Coronary artery (tissue), 2 donors: ENCODE results near the gene MSI2.

Experiments
- DNase-seq: peaks from one replicate; pipeline ENCODE4 v3.0.0-alpha.2; 2017; ENCODE audit warnings: low spot score
- H3K27ac ChIP-seq, 2 donors: fragments of 200-600 bp; sonication (generic); one replicate each; pipeline ENCODE4 v1.5.1; 2016 to 2019
- H3K4me3 ChIP-seq: fragments of 200-600 bp; sonication (generic); 2 replicates; pipeline ENCODE4 v1.5.1; 2016; ENCODE audit warnings: mild to moderate bottlenecking, moderate library complexity
- TF ChIP-seq, protein P1 (sequence below): fragments of 200-600 bp; sonication (generic); IDR thresholded peaks from one replicate; pipeline ENCODE4 v1.5.1; 2019; ENCODE audit warnings: antibody characterized with exemption

The MSI2 gene

DNA sequence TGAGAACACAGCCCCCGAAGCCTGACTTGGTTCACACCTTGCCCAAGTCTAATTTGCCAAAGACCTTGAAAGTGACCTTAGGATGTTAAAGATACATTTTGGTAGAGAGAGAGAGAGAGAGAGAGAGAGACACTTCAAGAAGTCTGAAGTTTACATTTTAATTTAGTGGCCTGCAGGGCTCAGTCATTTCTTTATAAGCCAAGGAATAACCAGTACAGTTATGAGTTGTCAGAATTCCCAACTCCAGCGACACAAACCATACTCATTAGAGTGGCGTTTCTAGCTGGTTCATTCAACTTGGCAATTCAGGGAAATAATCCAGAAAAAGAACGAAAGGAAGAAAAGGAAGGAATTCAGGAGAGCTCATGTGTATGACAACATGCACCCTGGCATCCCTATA is 284.7 kb downstream of the MSI2 start:
- no peak for DNase-seq
- no peak overlapping the region for H3K27ac ChIP-seq
- no peak overlapping the region for H3K4me3 ChIP-seq
- TF ChIP-seq, protein P1, sequence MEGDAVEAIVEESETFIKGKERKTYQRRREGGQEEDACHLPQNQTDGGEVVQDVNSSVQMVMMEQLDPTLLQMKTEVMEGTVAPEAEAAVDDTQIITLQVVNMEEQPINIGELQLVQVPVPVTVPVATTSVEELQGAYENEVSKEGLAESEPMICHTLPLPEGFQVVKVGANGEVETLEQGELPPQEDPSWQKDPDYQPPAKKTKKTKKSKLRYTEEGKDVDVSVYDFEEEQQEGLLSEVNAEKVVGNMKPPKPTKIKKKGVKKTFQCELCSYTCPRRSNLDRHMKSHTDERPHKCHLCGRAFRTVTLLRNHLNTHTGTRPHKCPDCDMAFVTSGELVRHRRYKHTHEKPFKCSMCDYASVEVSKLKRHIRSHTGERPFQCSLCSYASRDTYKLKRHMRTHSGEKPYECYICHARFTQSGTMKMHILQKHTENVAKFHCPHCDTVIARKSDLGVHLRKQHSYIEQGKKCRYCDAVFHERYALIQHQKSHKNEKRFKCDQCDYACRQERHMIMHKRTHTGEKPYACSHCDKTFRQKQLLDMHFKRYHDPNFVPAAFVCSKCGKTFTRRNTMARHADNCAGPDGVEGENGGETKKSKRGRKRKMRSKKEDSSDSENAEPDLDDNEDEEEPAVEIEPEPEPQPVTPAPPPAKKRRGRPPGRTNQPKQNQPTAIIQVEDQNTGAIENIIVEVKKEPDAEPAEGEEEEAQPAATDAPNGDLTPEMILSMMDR, result no peak

DNA sequence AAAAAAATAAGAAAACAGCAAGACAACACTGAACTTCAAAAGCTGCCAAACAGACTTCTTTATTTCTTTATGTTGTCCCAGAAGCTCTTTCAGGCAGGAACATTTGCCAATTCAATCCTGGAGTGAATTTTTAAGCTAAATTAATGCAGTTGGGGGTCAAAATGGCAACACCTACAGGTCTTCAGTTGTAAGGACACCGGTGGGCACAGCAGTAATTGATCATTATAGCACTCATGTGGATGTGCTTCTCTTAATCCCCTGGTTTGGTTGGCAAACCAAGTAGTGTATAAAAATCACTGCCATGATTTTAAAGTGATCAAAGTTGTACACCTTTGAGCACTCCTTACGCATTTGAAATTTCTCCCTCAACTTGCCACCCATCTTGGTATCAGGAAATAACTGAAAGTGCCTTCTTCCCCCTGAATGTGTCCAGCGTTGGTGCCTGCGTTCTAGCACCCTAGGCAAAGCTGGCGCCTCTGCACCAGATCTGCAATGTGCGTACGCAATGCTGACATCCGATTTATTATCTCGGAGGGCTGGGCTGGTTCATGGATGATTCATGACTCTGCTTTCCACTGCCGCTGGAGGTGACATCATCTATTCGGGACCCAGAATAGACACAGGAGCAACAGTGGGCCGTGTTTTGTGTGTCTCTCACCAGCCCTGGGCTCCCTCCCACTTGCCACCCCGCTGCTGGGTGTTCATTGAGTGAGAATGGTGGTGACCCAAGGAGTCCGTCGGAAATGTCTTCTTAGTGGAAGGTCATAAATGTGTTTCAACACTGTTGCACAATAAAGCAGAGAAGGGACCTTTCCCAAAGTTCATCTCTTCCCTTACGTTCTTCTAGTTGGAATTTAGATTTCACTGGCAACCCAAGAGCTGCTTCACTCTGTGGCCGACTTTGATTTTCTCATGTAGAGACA is 285.4 kb downstream of the MSI2 start:
- Histone ChIP-seq H3K4me3 (peak overlapping the region; percentile 6), H3K27ac (peak overlapping the region; percentile 1 to 54)
- no peak for DNase-seq
- TF ChIP-seq, protein P1, result no peak

DNA sequence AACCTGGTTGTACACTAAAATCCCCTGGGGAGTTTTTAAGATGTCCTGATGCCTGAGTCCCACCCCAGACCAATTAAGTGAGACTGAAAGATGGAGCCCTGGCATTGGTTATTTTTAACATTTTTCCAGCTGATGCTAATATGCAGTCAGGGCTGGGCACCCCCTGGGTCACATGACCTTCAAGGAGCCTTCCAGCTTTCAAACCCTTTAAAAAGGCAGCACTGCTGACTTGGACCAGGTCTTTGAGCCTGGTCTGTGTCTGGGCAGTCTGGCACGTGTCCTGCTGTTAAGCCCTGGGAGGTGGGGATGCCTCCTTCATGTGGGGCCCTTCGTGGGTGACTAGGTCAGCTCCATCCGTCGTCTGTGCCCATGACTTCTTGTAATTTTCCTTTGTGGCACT is 286.2 kb downstream of the MSI2 start:
- H3K27ac ChIP-seq, result peak overlapping the region in 1 of 2 donors; percentile 54
- DNase-seq, result no peak
- TF ChIP-seq, protein P1, result no peak
- H3K4me3 ChIP-seq, result no peak overlapping the region

DNA sequence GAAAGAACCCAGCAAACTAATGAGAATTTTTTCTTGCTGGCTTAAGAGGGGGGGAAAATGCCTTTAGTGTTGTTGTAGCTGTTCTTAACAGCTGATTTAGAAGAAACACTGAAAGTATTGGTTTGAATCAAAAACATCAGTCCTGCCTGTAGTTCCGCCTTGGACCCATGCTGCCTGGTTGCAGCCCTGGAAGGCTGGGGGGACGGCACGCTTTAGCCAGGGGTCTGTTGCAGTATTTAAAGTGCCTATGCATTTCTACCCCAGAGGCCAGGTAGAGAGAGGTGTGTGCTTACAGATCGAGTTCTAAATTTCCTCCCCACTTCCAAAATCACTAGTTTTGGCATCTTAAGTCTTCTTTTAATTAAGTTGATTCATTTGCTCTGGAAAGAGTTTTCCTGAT is 286.9 kb downstream of the MSI2 start:
- Histone ChIP-seq H3K27ac (no peak overlapping the region), H3K4me3 (no peak overlapping the region)
- no peak for DNase-seq
- TF ChIP-seq, protein P1, result no peak

DNA sequence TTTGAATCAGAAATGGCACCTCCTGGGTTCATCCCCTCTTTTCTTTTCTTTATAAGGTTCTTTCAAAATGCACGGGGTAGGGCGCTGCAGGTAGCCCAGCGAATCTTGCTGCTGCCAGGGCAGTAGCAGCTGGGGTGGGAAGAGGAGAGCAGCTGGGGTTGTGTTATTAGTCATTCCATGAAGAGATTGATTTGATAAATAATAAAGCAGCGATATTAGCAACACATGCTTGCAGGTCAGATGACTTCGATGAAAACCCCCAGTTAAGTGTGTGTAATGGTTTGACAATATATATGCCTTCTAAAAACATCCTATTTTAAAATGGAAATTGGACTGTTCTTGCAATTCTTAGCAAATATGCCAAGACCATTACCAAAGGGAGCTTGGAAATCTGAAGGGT is 288.1 kb downstream of the MSI2 start:
- DNase-seq, result no peak
- Histone ChIP-seq H3K4me3 (no peak overlapping the region), H3K27ac (no peak overlapping the region)
- TF ChIP-seq, protein P1, result no peak

DNA sequence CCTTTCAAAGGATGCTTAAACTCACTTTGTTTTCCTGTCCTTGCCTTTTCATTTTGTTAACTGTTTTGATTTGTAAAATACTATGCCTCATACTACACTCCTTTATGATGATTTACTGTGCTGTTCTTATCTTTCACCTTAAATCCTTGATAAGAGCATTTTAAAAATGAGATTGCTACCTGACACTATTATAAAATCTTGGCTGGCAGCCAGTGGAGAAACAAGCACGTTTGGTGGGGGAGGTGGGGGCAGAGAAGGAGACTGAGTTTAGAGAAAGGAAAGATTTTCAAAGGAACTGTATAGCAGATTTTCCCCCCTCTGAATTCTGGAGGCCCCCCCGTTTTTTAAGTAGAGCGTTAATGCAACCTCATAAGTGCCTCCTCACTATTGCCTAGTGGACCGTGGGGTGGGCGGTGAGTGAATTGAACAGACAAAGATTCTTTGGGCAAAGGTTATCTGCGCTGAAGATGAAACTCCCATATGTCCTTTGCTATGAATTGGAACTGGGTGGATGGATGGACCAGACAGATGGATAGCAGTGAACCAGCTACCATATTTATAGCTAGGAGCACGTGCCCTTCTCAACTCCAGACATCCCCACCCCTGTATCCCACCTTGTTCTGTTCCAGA is 288.6 kb downstream of the MSI2 start:
- DNase-seq, result no peak

More for the DNA sequence above, 288.6 kb downstream of the MSI2 start:
- TF ChIP-seq, protein P1, result no peak
- no peak overlapping the region for H3K4me3 ChIP-seq
- H3K27ac ChIP-seq, result no peak overlapping the region
